Measurements from ENCODE around the gene CEP72.

Gene CEP72

GRCh38 chr5:640461-641330 lies 28.6 kb downstream of the CEP72 start:
- DNase-seq: no peak

GRCh38 chr5:641331-641765 lies 29.2 kb downstream of the CEP72 start:
- no peak for DNase-seq

DNA sequence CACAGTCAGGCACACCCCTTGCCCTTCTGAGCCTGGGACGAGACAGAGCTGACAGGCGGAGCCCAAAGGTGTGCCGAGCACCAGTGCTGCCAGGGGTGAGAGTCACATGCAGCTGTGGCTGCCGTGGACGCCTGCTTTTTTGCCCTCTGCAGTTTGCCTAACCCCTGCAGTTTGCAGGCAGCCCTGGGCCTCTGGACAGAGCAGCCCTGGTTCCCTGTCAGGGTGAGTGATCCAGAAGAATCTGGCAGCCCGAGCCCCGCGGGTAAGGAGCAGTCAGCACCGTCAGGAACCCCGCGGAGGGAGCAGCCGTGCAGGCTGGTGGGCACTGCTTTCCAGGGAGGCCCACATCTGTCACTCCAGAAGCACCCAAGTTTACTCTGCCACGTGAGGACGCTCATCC lies 30.3 kb downstream of the CEP72 start:
- DNase-seq: no peak

- DNase-seq: no peak
Measured at GRCh38 chr5:643351-643801, 31.2 kb downstream of the CEP72 start.

DNA sequence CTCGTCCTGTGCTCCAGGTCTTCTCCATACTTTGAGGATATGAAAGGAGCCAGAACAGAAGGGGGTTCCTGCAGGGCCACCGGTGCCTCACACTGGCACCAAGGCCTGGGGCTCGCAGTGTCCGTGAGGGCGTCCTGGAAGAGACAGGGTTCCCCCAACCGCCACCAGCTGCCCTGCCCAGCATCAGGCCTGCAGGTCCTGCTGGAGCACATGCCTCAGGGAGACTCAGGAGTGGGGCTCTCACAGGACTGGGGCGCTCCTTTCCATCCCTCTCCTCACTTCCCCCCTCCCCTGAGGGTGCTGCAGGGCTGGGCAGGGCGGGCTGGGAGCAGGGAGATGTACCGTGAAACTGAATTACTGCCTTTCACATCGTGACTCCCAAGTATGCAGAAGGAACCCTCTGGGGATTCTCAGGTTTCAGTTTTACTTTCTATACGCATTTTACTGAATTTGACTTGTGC lies 31.7 kb downstream of the CEP72 start:
- no peak for DNase-seq

GRCh38 chr5:644509-644908 lies 32.4 kb downstream of the CEP72 start:
- no peak for DNase-seq

GRCh38 chr5:644971-645370 lies 32.8 kb downstream of the CEP72 start:
- DNase-seq: no peak

GRCh38 chr5:645421-645820 lies 33.3 kb downstream of the CEP72 start:
- DNase-seq: no peak

- DNase-seq: no peak
Measured at GRCh38 chr5:646396-647201, 34.5 kb downstream of the CEP72 start.

GRCh38 chr5:647311-647710 lies 35.2 kb downstream of the CEP72 start:
- DNase-seq: no peak

- DNase-seq: no peak
Measured at GRCh38 chr5:647727-648126, 35.6 kb downstream of the CEP72 start.

DNA sequence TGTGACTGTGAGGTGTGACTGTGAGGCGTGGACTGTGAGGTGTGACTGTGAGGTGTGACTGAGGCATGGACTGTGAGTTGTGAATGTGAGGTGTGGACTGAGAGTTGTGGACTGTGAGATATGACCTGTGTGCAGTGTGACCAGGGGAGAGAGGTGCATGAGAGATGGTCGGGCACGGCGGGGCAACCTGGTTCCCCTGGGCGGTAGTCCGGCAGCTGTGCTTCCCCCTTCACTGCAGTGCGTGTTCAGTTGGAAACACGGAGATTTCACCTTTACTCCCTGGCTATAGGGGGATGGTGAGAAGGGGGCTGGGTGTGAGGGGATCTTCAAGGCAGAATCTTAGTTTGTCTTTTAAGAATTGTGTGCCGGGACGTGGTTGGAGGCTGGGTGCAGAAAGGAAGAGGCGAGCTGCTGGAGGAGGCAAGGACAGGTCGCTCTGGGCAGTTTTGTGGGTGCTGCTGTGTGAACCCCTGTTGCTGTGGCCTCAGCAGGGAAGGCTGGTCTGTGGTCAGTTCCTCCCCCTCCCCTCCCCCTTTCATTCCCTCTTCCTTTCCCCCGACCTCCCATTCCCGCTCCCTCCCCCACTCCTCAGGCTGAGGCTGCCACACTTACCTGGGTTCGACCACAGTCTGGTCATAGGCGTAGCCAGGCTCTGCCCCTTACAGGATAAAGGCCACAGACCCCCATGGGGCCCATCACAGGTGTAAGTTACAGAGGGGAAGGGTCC lies 39.3 kb downstream of the CEP72 start:
- DNase-seq: no peak

DNA sequence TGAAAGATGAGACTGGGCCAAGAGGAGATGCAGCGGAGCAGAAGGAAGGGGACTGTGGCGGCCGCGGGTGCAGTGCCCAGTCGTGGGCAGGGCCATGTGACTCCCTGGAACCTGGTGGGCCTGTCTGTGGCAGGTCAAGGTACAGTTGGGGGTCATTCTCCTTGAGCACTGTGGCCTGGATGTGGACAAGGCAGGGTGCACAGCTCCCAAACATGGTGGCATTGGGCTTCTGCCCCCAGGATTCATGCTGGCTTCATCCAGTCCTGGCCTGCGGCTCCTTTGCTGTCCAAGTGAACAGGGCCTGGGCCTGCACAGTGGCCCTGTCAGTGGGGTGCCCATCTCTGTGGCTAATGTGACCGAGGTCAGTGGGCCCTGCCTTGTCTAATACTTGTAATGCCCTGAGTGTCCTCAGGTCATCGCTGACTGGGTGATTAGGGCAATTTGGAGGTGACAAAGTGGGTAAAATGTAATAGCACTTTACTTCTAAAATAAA lies 39.9 kb downstream of the CEP72 start:
- DNase-seq: no peak

DNA sequence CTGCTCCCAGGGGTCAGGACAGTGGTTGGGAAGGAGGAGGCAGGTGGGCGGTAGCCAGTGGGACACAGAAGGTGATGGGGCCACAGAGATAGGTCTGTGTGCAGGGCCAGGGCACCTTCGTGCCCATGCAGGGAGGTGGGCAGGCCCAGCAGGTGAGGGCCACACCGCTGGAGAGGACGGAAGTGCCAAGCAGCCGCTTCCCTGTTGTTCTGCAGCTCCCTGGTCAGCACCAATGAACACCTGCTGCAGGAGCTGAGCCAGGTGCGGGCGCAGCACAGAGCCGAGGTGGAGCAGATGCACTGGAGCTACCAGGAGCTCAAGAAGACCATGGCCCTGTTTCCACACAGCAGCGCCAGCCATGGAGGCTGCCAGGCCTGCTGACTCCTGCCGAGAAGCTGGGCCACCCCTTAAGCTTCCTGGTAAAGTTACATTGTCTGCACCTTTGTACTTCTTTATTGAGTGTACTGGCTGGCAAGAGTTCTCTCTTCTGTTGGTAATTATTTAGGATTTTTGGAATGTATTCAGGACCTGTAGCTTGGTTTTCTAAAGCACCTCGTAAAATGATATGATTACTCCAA lies 40.7 kb downstream of the CEP72 start:
- no peak for DNase-seq

GRCh38 chr5:654071-654778 lies 42.1 kb downstream of the CEP72 start:
- DNase-seq: no peak

- no peak for DNase-seq
Measured at GRCh38 chr5:655406-655805, 43.3 kb downstream of the CEP72 start.

DNA sequence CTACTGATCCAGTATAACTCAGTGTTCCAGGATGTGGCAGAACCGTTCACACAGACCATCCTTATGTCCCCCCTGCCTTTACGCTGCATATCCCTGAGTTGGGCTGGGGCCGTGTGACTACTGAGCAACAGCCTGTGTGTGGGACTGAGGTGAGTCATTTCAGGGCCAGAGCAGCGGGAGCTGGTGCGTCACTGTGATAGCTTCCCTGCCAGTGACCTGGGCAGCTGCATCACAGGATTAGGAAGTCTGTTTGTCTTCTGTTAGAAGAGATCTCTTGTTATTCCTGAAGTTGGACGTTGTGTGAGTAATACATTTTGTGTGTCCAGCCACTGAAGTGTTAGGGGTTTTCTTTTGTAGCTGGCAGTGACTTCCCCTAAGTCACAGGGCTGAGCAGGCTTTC lies 45.4 kb downstream of the CEP72 start:
- DNase-seq: no peak

DNA sequence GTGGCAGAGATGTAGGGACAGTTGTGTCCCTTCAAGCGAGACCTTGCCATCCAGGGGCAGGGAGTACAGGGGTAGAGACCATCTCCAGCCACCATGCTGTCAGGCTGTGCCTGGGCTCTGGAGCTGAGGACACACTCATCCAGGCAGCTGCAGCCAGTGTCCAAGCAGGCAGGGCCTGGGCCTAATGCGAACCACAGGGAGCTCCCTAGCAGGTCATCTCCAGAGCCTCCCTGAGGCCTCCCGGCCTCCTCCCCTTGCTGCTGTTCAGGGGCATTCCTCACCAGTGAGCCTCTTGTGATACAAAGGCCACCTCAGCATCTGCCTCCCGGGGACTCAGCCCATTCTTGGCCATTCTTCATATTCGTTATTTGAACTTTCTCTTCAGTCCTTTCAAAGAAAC lies 46.0 kb downstream of the CEP72 start:
- no peak for DNase-seq

GRCh38 chr5:659496-660263 lies 47.5 kb downstream of the CEP72 start:
- DNase-seq: no peak

DNA sequence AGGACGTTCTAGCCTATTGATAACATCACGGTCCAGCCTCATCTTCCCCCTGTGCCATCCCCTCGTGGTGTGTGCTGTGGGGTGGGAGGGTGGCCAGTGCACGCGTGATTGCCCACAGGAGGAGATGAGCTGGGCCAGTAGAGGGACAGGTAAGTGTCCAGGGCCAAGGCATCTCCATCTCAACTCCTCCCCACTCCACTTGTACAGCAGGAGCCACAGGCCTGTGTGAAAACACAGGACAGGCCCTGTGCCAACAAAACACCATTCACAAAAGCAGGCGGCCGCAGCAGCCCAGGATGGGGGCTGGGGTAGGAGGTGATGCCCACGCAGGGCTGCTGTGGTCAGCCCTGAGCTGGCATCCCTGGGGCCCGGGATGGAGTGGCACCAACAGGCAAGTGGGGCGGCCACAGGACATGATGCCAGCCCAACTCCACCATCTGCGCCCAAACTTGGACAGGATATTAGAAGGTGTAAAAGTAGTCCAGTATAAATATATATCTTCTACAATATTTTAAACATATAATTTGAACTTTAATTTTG lies 48.4 kb downstream of the CEP72 start:
- no peak for DNase-seq
